ENCODE data around the gene IGFN1.

The IGFN1 gene

DNA sequence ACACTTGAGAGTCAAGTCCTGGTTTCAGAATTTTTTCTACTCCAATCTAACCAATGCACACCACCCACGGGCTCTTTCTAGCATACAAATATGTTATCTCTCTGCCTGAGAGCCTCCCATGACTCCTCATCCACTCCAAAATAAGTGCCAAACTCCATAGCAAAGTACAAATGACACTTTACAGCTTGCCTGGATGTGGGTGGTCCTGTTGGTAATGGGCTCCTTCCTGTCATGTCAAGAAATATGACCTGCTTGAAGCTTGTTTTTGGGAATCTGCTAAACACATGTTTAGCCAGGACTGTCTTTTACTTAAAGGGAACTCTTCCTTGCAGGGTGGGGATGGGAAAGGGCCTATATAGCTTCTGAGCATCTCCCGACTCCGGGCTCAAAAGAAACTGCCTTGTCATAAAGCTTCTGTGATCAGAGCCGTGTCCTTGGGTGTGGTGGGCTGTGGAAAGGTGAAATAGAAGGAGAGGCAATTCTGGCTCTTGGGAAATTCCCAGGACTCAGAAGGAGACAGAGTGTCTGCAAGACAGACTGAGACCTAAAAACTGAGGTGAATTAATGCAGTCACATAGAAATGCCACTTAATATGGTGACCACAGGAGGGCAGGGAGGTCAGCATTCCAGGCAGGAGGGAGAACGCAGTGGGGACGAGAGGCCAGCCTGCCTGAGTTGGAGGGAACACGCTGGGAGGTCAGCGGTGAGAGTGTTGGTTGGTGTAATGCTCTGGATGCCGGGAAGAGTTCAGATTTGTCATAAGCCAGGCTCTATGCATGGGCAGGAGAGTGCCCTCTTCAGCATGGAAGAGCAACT lies 6.1 kb upstream of the IGFN1 start:
- DNase-seq (ENCODE audit: low spot score): no peak
- in situ Hi-C loops (cut with MboI; ENCODE audit: low sequenced_read_pairs, unreplicated experiment): no loop called here
- no peak for TF ChIP-seq CTCF (IDR thresholded peaks at IDR 0.05; ENCODE audit: borderline replicate concordance, control extremely low read depth, extremely low read depth, insufficient read depth, missing control alignments)

- in situ Hi-C loops (cut with MboI; ENCODE audit: low sequenced_read_pairs, unreplicated experiment): no loop called here
- TF ChIP-seq CTCF (IDR thresholded peaks at IDR 0.05; ENCODE audit: borderline replicate concordance, control extremely low read depth, extremely low read depth, insufficient read depth, missing control alignments): no peak
Observed at GRCh38 chr1:201185123-201185453, 5.5 kb upstream of the IGFN1 start.

DNA sequence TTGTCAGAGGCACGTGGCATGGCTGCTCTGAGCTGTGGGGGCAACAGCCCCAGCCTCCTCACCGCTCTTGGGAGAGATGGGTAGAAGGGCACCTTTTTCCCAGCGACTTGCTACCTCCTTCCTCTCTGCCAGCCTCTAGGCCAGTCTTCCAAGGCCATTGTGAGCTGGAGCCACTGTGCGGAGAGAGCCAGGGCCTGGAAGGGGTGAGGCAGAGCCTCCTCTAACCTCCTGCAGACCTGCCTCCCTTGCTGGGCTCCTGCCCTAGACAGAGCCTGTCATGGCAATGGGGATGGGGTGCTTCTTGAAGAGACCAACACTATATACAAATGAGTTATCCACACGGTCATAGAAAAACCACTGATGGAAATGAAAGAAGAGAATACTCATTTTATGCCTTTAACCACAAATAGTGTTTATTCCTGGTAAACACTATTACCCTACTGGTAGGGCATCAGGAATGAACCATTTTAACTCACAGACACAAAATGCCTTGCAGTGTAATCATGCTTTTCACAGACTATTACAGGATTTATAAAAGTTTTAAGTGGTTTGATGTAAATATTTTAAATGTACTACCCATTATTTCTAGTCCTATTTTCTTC lies 5.0 kb upstream of the IGFN1 start:
- in situ Hi-C loops (cut with MboI; ENCODE audit: low sequenced_read_pairs, unreplicated experiment): no loop called here
- TF ChIP-seq CTCF (IDR thresholded peaks at IDR 0.05; ENCODE audit: borderline replicate concordance, control extremely low read depth, extremely low read depth, insufficient read depth, missing control alignments): no peak
- DNase-seq (ENCODE audit: low spot score): no peak

More at GRCh38 chr1:201185123-201185453, 5.5 kb upstream of the IGFN1 start:
- no peak for DNase-seq (ENCODE audit: low spot score)

GRCh38 chr1:201186192-201186591 lies 4.4 kb upstream of the IGFN1 start:
- TF ChIP-seq CTCF (IDR thresholded peaks at IDR 0.05; ENCODE audit: borderline replicate concordance, control extremely low read depth, extremely low read depth, insufficient read depth, missing control alignments): no peak
- no peak for DNase-seq (ENCODE audit: low spot score)
- in situ Hi-C loops (cut with MboI; ENCODE audit: low sequenced_read_pairs, unreplicated experiment): no loop called here

DNA sequence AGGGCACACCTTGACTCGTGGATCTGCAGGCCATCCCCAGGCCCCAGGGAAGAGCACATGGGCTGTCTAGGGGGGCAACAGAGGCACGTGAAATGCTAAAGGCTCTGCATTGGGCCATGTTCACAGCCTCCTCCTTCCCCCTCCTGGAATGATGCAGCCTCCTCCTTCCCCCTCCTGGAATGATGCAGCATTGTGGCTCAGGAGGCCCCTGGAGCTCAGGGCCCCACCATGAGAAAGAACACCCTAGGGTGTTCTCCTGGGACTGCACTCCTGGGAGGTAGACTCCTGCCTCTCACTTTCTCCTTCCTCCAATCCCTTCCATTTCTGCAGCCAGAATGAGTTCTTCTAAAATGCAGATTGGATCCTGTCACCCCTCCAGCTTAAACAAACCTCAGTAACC lies 1.5 kb upstream of the IGFN1 start:
- in situ Hi-C loops (cut with MboI; ENCODE audit: low sequenced_read_pairs, unreplicated experiment): no loop called here

DNA sequence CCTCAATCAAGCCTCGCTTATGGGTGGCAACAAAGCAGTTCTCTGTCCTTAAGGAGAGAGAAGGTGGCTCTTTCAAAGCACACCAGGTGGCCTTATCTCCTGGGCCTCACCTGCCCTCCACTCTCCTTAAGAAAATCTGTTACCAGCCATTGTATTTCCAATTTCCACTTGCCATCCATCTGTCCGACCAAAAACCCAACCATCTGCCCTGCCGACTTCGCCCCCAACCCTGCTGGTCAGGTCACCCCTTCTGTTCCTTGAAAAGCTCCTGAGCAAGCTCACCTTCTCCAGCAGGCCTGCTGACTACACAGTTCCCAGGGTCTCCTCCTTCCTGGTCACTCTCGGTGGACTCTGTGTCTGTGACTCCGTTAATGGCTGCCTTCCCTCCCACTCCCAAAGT lies 619 bp upstream of the IGFN1 start:
- TF ChIP-seq CTCF (IDR thresholded peaks at IDR 0.05; ENCODE audit: borderline replicate concordance, control extremely low read depth, extremely low read depth, insufficient read depth, missing control alignments): no peak
- in situ Hi-C loops (cut with MboI; ENCODE audit: low sequenced_read_pairs, unreplicated experiment): no loop called here
- no peak for DNase-seq (ENCODE audit: low spot score)

More for the DNA sequence above, 1.5 kb upstream of the IGFN1 start:
- no peak for DNase-seq (ENCODE audit: low spot score)
- TF ChIP-seq CTCF (IDR thresholded peaks at IDR 0.05; ENCODE audit: borderline replicate concordance, control extremely low read depth, extremely low read depth, insufficient read depth, missing control alignments): no peak
